HepG2 (cell line): ENCODE measurements around the gene ATG4A. TPM values are rescaled to one million over a fixed set of nuclear protein-coding genes. Genes with fewer than 3 reads are reported as not detected.

ENCODE experiments used
- ATAC-seq: fragments of 200-7000 bp; cut with Tn5 transposase; 3 replicates; pipeline ENCODE4 v1.9.1; 2020; ENCODE audit warnings: mild to moderate bottlenecking, moderate library complexity
- BruUV-seq: library from RNA; stranded (reverse); fragments of 400-500 nt; replicated peaks from 2 replicates; lab custom pipeline; 2021; lab: Mats Ljungman, UMichigan
- CTCF ChIA-PET: fragments of 300-600 bp; formaldehyde crosslinking; extraction: SDS; loops from one replicate; lab custom pipeline; 2021; ENCODE audit warnings: low total read pairs, inconsistent platforms, low intra/inter-chr PET ratio; lab: Yijun Ruan, JAX
- POLR2A ChIA-PET: fragments of 350-600 bp; sonication (Branson Sonifier 250); formaldehyde crosslinking; loops from one replicate; lab custom pipeline; 2020; ENCODE audit warnings: antibody characterized with exemption, inconsistent platforms; lab: Yijun Ruan, JAX
- DNase-seq: peaks from one replicate; pipeline ENCODE4 v3.0.0-alpha.2; 2015; ENCODE audit warnings: low spot score
- FAIRE-seq: peaks from 3 replicates; lab custom pipeline; 2011; peaks lifted over from hg19 to GRCh38; lab: Jason Lieb, UNC
- H2AFZ ChIP-seq: one replicate; pipeline ENCODE4 v1.6.1; 2011; ENCODE audit warnings: low read length, inconsistent platforms
- H3K27ac ChIP-seq: fragments of 300-600 bp; 3 replicates; pipeline ENCODE4 v1.8.0; 2011; ENCODE audit warnings: mixed run types, mild to moderate bottlenecking, mixed read lengths, low read length, inconsistent platforms; ENCODE audit not compliant: insufficient read depth; ENCODE audit errors: extremely low read length
- H3K27me3 ChIP-seq, 2 experiments: fragments of 200-600 bp in 1 of 2; 2 replicates in 1 of 2; 3 replicates in 1 of 2; pipeline versions ENCODE4 v1.6.0 to v1.8.0; 2011; ENCODE audit warnings: low read length in 2 of 2, mild to moderate bottlenecking in 2 of 2, moderate library complexity in 2 of 2, inconsistent platforms in 1 of 2; ENCODE audit not compliant: insufficient read depth in 2 of 2, control insufficient read depth in 1 of 2
- H3K36me3 ChIP-seq, 2 experiments: fragments of 200-600 bp in 1 of 2; replicated peaks in 1 of 2; 2 replicates in 1 of 2; 3 replicates in 1 of 2; pipeline versions ENCODE4 v1.5.1 to v1.8.0; 2011; ENCODE audit warnings: low read length in 2 of 2, inconsistent platforms in 1 of 2; ENCODE audit not compliant: insufficient read depth in 2 of 2, control insufficient read depth in 1 of 2
- H3K4me1 ChIP-seq: 2 replicates; pipeline ENCODE4 v1.5.1; 2012; ENCODE audit warnings: low read length, inconsistent platforms; ENCODE audit not compliant: insufficient read depth
- H3K4me2 ChIP-seq: 2 replicates; pipeline ENCODE4 v1.6.0; 2011; ENCODE audit warnings: low read depth, low read length, inconsistent platforms
- H3K4me3 ChIP-seq, 3 experiments: fragments of 200-600 bp in 1 of 3; sonication (generic), shearing (Covaris generic) in 1 of 3; replicated peaks in 1 of 3; 2 replicates each; pipeline ENCODE4 v1.5.1; 2011 to 2016; ENCODE audit warnings: low read length in 3 of 3, inconsistent platforms in 2 of 3, low read depth in 2 of 3, mild to moderate bottlenecking in 2 of 3, control low read depth in 1 of 3, mixed read lengths in 1 of 3; ENCODE audit not compliant: insufficient read depth in 1 of 3
- H3K79me2 ChIP-seq: one replicate; pipeline ENCODE4 v1.6.1; 2011; ENCODE audit warnings: low read length, inconsistent platforms; ENCODE audit not compliant: insufficient read depth
- H3K9ac ChIP-seq: 2 replicates; pipeline ENCODE4 v1.6.0; 2011; ENCODE audit warnings: mild to moderate bottlenecking, low read depth, low read length, inconsistent platforms; ENCODE audit not compliant: insufficient read depth
- H3K9me3 ChIP-seq: 2 replicates; pipeline ENCODE4 v1.5.1; 2012; ENCODE audit warnings: mild to moderate bottlenecking, low read length
- H4K20me1 ChIP-seq: 2 replicates; pipeline ENCODE4 v1.6.0; 2011; ENCODE audit warnings: inconsistent platforms, mild to moderate bottlenecking, low read length, moderate library complexity; ENCODE audit not compliant: insufficient read depth
- ARID4A ChIP-seq: sonication (generic); formaldehyde crosslinking; IDR thresholded peaks from 2 replicates; pipeline ENCODE4 v1.5.0; 2020; ENCODE audit warnings: mild to moderate bottlenecking, missing genetic modification reagents, borderline replicate concordance
- FUBP1 ChIP-seq: sonication (generic); formaldehyde crosslinking; IDR thresholded peaks from 2 replicates; pipeline ENCODE4 v1.5.1; 2020; ENCODE audit warnings: missing genetic modification reagents, mild to moderate bottlenecking, borderline replicate concordance
- GPN1 ChIP-seq: sonication (generic); formaldehyde crosslinking; IDR thresholded peaks from 2 replicates; pipeline ENCODE4 v1.5.1; 2020; ENCODE audit warnings: missing genetic modification reagents, borderline replicate concordance
- KDM6A ChIP-seq: IDR thresholded peaks from 2 replicates; pipeline ENCODE4 v1.6.1; 2016; ENCODE audit warnings: low read depth
- NRL ChIP-seq: sonication (generic); formaldehyde crosslinking; IDR thresholded peaks from 2 replicates; pipeline ENCODE4 v1.5.0; 2020; ENCODE audit warnings: missing genetic modification reagents, mild to moderate bottlenecking, moderate library complexity, borderline replicate concordance
- TCF7L2 ChIP-seq: IDR thresholded peaks from 2 replicates; pipeline ENCODE4 v1.6.1; 2011; ENCODE audit warnings: mild to moderate bottlenecking, low read depth, low read length, moderate library complexity
- WGBS: methylation state at CpG from one replicate; pipeline ENCODE4 v1.1.6; 2017; ENCODE audit warnings: low lambda C conversion rate; 5-methylcytosine and 5-hydroxymethylcytosine counted together
- in situ Hi-C: cut with HindIII; loops from 2 replicates; pipeline ENCODE4 v1.10.0; 2017; ENCODE audit warnings: low pct_unique_long_range_greater_than_20kb; ENCODE audit not compliant: extremely low pct_ligation_motif_present
- intact Hi-C: fragments of 100-400 bp; cut with micrococcal nuclease; formaldehyde crosslinking; loops from one replicate; pipeline ENCODE4 v1.10.0; 2022; ENCODE audit not compliant: unreplicated experiment
- polyA plus RNA-seq, 8 experiments: library from polyadenylated mRNA; depleted of rRNA in 3 of 8; stranded (reverse) in 7 of 8; unstranded in 1 of 8; fragments of >200 nt; fragmentation: Illumina TruSeq in 4 of 8; extraction: Trizol in 4 of 8; gene quantifications; 2 replicates each; pipeline versions ENCODE4 v1.2.1 to v1.2.3, GENCODE V29; 2011 to 2016; ENCODE audit warnings: low read depth in 4 of 8, missing spikeins in 1 of 8, mixed read lengths in 1 of 8; ENCODE audit not compliant: insufficient read depth in 1 of 8
- total RNA-seq, 5 experiments: library from RNA; depleted of rRNA; stranded (reverse); fragments of >200 nt; fragmentation: Illumina TruSeq; extraction: Trizol; gene quantifications; 2 replicates each; pipeline ENCODE4 v1.2.3, GENCODE V29; 2016; ENCODE audit warnings: low read depth in 1 of 5

Gene ATG4A
- total and polyA plus RNA-seq, 2 of the 13 experiments (the other 11 are each of a cell fraction or from before 2014, with no cell fraction given), result 3.3 to 6.3 TPM

GRCh38 chrX:108173874-108174273, 82.3 kb downstream of the ATG4A start:
- H3K27me3 ChIP-seq, result no peaks in the 10 kb centered on the region
- FAIRE-seq (no peak), ATAC-seq (no peak), DNase-seq (no peak)
- BruUV-seq, result no TSS peak
- H4K20me1 ChIP-seq, result no peaks in the 10 kb centered on the region
- H3K9me3 ChIP-seq, result no peaks in the 10 kb centered on the region
- H3K79me2 ChIP-seq, result no peaks in the 10 kb centered on the region
- H3K9ac ChIP-seq, result no peak overlapping the region
- no peak overlapping the region for H3K27ac ChIP-seq
- WGBS, result 63% methylated on average over 3 of the region's 3 CpGs
- no peak overlapping the region for H3K4me3 ChIP-seq
- no peak overlapping the region for H3K4me2 ChIP-seq
- no peak overlapping the region for H2AFZ ChIP-seq
- in situ Hi-C loops (no loop called here), intact Hi-C loops (no loop called here)
- H3K4me1 ChIP-seq, result no peaks in the 10 kb centered on the region
- no peaks in the 10 kb centered on the region for H3K36me3 ChIP-seq
- TF ChIP-seq NRL (CRISPR knock-in tag) (no peak), GPN1 (no peak), ARID4A (CRISPR knock-in tag) (no peak), TCF7L2 (no peak), KDM6A (CRISPR knock-in tag) (no peak), FUBP1 (no peak)
- ChIA-PET POLR2A (no interaction called here), CTCF (no interaction called here)
